Measurements from ENCODE around the gene DCANP1. TPM values are rescaled to one million over a fixed set of nuclear protein-coding genes. Genes with fewer than 3 reads are reported as not detected.

The DCANP1 gene
- total and polyA plus RNA-seq, 10 donors: 0.23 to 2.4 (median 0.71) TPM

DNA sequence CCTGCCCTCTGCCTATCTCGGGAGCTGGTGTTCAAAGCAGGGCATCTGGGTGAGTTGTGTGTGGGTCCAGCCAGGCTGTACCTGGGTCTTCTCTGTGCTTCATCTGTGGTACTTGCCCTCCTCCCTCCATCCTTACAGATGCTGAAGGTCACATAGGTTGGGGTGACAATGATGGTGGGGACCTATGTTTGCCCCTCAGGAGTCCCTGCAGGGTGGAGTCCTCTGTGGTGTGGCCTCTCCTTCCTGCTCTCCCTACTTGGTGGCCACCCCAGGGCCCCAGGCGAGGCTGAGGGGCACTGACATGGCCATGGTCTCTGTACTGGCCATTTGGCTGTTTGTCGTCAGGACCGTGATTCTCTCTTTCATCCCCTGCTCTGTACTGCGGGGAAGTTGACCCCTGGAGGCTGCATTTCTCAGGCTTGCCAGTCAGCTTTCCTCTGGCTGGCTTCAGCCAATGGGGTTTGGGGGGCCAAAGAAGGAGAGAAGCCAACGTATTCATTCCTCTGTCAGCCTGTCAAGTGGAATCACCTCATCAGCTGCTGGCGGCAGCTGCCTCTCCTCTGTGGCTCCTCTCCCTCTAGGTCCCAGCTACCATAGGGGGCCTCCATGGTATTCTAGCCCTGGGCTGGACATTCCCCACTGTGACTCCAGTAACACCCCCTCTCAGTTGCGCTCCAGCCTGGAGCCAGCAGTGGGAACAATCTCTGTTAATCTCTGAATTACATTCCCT is 4.6 kb downstream of the DCANP1 start:
- H3K4me1 ChIP-seq: peaks cover 0 to 29% (median 2%) of the 10 kb centered on the region in 6 donors
- no peak for TF ChIP-seq POLR2A (IDR thresholded peaks at IDR 0.05)
- no peak for TF ChIP-seq CTCF (IDR thresholded peaks at IDR 0.05 in 8 of 11, conservative IDR thresholded peaks at IDR 0.05 in 3 of 11)
- no peak for TF ChIP-seq POLR2AphosphoS5 (IDR thresholded peaks at IDR 0.05)

GRCh38 chr5:135441919-135442318 is 5.2 kb downstream of the DCANP1 start:
- no peaks in the 10 kb centered on the region for H3K36me3 ChIP-seq
- 63 to 75% (median 68%) methylated on average over 4 of the region's 4 CpGs for whole genome bisulfite sequencing, 5 donors
- no peak overlapping the region for H3K27ac ChIP-seq
- intact Hi-C loops (cut with DNase I; ENCODE audit: low total_unique reads): no loop called here
- H3K27me3 ChIP-seq (replicated peaks in 1 of 7): peaks cover 0 to 2% (median 0%) of the 10 kb centered on the region in 7 donors
- no peak for DNase-seq
- no peaks in the 10 kb centered on the region for H3K9me3 ChIP-seq
- no peak overlapping the region for H3K4me3 ChIP-seq
- H3K4me1 ChIP-seq: peaks cover 0 to 35% (median 4%) of the 10 kb centered on the region in 6 donors
- TF ChIP-seq CTCF (IDR thresholded peaks at IDR 0.05 in 8 of 11, conservative IDR thresholded peaks at IDR 0.05 in 3 of 11) (no peak), POLR2A (IDR thresholded peaks at IDR 0.05) (no peak), POLR2AphosphoS5 (IDR thresholded peaks at IDR 0.05) (no peak)

More for the DNA sequence above, 4.6 kb downstream of the DCANP1 start:
- WGBS, 5 donors: 80 to 84% (median 82%) methylated on average over 8 of the region's 8 CpGs
- H3K27ac ChIP-seq: no peak overlapping the region
- no peak overlapping the region for H3K4me3 ChIP-seq
- intact Hi-C loops (cut with DNase I; ENCODE audit: low total_unique reads): no loop called here
- H3K9me3 ChIP-seq: no peaks in the 10 kb centered on the region
- no peaks in the 10 kb centered on the region for H3K27me3 ChIP-seq (replicated peaks in 1 of 7)
- no peaks in the 10 kb centered on the region for H3K36me3 ChIP-seq
- no peak for DNase-seq

GRCh38 chr5:135441350-135441831 is 5.8 kb downstream of the DCANP1 start:
- DNase-seq: no peak
- intact Hi-C loops (cut with DNase I; ENCODE audit: low total_unique reads): no loop called here
- peaks cover 0 to 41% (median 9%) of the 10 kb centered on the region in 6 donors for H3K4me1 ChIP-seq
- no peak overlapping the region for H3K4me3 ChIP-seq
- WGBS, 5 donors: 19 to 39% (median 29%) methylated on average over 11 of the region's 11 CpGs
- no peak overlapping the region for H3K27ac ChIP-seq
- H3K9me3 ChIP-seq: no peaks in the 10 kb centered on the region
- no peaks in the 10 kb centered on the region for H3K36me3 ChIP-seq
- no peak for TF ChIP-seq POLR2AphosphoS5 (IDR thresholded peaks at IDR 0.05)
- no peak for TF ChIP-seq POLR2A (IDR thresholded peaks at IDR 0.05)
- no peak for TF ChIP-seq CTCF (IDR thresholded peaks at IDR 0.05 in 8 of 11, conservative IDR thresholded peaks at IDR 0.05 in 3 of 11)
- peaks cover 0 to 7% (median 0%) of the 10 kb centered on the region in 7 donors for H3K27me3 ChIP-seq (replicated peaks in 1 of 7)

DNA sequence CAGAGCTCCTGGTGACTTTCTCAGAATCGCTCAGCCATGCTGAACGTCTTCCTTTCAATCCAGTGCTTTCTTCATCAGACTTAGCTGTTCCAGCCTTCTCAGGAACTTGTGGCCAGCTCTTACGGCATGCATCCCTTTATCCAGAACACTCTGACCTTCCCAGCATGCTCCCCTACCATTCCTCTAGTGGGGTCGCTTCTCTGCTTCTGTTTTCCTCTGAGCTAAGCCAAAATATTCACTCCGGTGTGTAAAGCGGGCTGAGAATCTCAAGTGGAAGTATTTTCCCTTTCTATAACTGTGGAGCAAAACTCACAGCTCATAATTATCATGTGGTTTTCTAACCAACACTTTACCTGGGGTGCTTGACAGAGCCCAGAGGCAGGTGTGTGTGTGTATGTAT is 6.2 kb downstream of the DCANP1 start:
- Histone ChIP-seq H3K4me1 (peaks cover 0 to 42% (median 9%) of the 10 kb centered on the region in 6 donors), H3K36me3 (no peaks in the 10 kb centered on the region), H3K4me3 (no peak overlapping the region), H3K9me3 (no peaks in the 10 kb centered on the region), H3K27ac (no peak overlapping the region), H3K27me3 (replicated peaks in 1 of 7) (peaks cover 0 to 9% (median 0%) of the 10 kb centered on the region in 7 donors)
- no peak for DNase-seq
- 54 to 60% (median 57%) methylated on average over 6 of the region's 6 CpGs for WGBS, 5 donors
- TF ChIP-seq POLR2A (IDR thresholded peaks at IDR 0.05): no peak
- no peak for TF ChIP-seq POLR2AphosphoS5 (IDR thresholded peaks at IDR 0.05)
- TF ChIP-seq CTCF (IDR thresholded peaks at IDR 0.05 in 8 of 11, conservative IDR thresholded peaks at IDR 0.05 in 3 of 11): no peak
- intact Hi-C loops (cut with DNase I; ENCODE audit: low total_unique reads): no loop called here
